Stimulated activated CD8-positive, alpha-beta memory T cell treated with anti-CD3 and anti-CD28 coated beads, Interleukin-4, amount 100 ng/mL, for 24 hours (primary cell): Measurements from ENCODE around the gene SERINC5.
"Not testable (repeated sequence)": the region's sequence is repeated elsewhere in the genome, so short reads cannot be mapped to it uniquely, and the experiment has no call there.

ENCODE experiments used
- DNase-seq: peaks from one replicate; pipeline ENCODE4 v3.0.0-alpha.2; 2020; ENCODE audit warnings: low read depth

SERINC5 gene

DNA sequence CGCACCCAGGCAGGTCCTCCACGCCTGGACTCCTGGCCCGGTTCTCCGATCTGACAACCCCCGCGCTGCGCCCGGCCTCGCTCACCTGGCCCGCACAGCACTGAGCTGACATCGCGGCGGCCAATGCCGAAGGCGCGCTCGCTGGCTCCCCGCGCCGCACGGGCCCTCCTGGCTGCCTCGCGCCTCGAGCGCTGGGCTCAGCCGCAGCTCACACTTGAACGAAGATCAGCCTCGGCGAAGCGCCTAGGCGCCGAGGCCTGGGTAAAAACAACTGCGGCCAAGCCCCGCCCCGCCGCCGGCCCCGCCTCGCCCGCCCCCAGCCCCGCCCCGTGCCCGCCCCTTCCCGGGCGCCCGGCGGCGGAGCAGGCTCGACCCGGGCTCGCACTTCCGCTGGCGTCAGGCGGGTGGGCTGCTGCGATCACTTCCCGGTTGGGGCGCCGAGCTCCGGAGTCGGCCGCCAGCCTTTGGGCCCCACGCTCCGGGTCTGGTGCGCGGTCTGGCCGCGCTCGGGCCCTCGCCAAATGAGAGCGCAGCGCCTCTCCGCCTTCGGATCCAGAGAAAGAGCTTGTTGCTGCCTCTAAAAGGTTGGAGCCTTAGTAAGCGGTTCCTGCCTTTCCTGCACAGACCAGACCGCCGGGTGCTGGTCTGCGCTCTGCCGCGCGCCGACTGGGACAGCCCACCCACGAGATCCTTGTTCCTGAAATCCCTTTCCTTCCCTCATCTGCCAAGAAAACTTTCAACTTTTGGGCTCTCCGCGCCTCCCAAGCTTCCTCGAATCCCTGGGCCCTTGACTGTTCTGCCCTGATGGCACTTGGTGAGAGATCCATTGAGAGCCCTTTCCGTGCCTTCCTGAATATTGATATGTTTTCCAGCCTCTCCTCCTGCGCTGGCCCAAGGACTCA, at the start of gene SERINC5:
Gene SERINC5, minus strand, starts transcription at position 238 of the 902 bp plus-strand sequence. Its CDS starts 126 bp downstream, at position 112.
- DNase-seq, result peak; percentile 81

DNA sequence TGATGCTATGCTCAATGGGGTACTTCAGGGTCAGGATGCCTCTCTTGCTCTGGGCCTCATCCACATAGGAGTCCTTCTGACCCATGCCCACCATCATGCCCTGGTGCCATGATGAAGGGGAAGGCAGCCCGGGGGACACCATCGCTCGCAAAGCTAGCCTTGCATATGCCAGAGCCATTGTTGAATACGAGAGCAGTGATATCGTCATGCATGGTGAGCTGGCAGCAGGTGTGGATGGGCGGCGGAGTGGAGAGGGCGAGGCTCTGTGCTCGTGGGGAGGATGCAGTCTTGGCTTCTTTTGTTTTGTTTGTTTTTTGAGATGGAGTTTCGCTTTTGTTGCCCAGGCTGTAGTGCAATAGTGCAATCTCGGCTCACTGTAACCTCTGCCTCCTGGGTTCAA, 46.8 kb upstream of the SERINC5 start:
- no peak for DNase-seq

- DNase-seq, result not testable (repeated sequence)
Observed at GRCh38 chr5:80301342-80301741, 45.5 kb upstream of the SERINC5 start.

DNA sequence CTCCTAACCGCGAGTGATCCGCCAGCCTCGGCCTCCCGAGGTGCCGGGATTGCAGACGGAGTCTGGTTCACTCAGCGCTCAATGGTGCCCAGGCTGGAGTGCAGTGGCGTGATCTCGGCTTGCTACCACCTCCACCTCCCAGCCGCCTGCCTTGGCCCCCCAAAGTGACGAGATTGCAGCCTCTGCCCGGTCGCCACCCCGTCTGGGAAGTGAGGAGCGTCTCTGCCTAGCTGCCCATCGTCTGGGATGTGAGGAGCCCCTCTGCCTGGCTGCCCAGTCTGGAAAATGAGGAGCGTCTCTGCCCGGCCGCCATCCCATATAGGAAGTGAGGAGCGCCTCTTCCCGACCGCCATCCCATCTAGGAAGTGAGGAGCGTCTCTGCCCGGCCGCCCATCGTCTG, 44.9 kb upstream of the SERINC5 start:
- DNase-seq, result not testable (repeated sequence)

DNA sequence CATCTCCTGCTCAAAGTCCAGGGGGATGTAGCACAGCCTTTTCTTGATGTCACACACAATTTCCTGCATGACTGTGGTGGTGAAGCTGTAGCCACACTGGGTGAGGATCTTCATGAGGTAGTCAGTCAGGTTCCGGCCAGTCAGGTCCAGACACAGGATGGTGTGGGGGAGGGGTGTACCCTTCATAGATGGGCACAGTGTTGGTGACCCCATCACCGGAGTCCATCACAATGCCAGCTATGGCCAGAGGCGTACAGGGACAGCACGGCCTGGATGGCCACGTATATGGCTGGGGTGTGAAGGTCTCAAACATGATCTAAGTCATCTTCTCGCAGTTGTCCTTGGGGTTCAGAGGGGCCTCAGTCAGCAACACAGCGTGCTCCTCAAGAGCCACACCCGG, 44.3 kb upstream of the SERINC5 start:
- no peak for DNase-seq

- DNase-seq, result no peak
Observed at GRCh38 chr5:80299601-80300000, 43.8 kb upstream of the SERINC5 start.

GRCh38 chr5:80296121-80296520, 40.3 kb upstream of the SERINC5 start:
- no peak for DNase-seq

DNA sequence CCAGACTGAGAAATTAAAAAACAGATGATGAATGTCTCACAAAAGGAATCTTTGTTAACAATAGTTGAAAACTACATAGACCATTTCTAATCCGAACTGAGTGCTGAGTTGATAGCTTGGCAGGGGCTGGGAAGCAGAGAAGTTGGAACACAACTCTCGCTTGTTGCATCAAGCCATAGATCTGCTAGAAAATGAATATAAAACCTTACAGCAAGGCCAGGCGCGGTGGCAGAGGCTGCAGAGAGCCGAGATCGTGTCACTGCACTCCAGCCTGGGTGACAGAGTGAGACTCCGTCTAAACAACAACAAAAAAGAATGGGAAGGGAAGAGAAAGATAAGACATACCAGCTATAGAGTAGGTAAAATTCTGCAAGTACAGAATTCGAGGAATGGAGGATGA, 35.9 kb upstream of the SERINC5 start:
- DNase-seq, result no peak

DNA sequence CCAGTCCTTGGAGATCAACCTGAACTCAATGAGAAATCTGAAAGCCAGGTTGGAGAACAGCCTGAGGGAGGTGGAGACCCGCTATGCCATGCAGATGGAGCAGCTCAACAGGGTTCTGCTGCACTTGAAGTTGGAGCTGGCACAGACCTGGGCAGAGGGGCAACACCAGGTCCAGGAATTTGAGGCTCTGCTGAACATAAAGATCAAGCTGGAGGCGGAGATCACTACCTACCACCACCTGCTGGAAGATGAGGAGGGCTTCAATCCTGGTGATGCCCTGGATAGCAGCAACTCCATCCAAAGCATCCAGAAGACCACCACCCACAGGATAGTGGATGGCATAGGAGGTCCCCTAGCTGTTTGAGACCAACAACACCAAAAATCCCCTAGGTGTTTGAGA, 33.5 kb upstream of the SERINC5 start:
- no peak for DNase-seq

DNA sequence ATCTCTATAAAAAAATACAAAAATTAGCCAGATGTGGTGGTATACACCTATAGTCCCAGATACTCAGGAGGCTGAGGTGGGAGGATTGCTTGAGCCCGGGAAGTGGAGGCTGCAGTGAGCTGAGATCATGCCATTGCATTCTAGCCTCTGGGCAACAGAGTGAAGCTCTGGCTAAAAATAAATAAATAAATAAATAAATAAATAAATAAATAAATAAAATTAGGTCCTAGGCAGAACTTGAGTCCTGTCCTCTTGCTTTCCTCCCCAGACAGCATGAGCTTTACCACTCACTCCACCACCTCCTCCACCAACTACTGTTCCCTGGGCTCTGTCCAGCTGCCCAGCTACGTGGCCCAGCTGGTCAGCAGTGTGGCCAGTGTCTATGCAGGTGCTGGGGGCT, 32.3 kb upstream of the SERINC5 start:
- DNase-seq, result no peak

DNA sequence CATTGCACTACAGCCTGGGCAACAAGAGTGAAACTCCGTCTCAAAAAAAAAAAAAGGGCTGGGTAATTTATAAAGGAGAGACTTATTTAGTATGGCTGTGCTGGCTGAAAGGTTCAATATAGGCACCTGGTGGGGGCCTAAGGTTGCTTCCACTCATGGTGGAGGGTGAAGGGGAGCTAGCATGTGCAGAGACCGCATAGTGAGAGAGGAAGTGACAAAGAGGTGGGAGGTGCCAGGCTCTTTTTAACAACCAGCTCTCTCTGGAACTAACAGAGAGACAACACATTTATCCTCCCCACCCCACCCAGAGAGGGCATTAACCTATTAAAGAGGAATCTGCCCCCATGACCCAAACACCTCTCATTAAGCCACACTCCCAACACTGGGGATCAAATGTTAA, 28.9 kb upstream of the SERINC5 start:
- no peak for DNase-seq

DNA sequence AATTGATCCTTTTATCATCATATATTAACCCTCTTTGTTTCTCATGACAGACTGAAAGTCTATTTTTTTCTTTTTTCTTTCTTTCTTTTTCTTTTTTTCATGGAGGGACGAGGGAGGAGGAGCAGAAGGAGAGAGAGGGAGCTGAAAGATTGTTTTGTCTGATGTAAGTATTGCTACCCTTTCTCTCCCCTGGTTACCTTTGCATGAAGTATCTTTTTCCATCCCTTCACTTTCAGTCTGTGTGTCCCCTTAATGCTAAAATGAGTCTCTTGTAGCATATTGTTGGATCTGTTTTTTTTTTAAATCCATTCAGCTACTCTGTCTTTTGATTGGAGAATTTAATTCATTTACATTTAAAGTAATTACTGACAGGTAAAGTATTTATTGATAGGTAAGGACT, 27.5 kb upstream of the SERINC5 start:
- no peak for DNase-seq

DNA sequence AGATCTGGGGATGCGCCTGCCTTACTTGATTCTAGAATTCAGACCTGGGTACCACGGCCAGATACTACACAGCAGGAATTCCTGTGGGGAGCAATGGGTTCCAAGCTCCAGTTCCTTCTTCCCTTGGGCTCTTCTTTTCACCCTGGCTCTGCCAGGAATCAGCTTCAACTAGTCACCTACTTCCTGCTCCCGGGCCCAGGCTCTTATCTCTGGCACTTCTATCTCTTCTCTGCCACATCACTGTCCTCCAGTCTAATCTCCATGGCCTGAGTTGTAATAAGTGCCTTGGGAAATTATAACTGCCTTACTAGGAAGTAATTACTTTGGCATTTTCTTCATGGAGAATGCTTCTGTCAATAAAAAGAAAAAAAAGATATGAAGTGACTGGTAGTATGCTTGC, 26.2 kb upstream of the SERINC5 start:
- no peak for DNase-seq

DNA sequence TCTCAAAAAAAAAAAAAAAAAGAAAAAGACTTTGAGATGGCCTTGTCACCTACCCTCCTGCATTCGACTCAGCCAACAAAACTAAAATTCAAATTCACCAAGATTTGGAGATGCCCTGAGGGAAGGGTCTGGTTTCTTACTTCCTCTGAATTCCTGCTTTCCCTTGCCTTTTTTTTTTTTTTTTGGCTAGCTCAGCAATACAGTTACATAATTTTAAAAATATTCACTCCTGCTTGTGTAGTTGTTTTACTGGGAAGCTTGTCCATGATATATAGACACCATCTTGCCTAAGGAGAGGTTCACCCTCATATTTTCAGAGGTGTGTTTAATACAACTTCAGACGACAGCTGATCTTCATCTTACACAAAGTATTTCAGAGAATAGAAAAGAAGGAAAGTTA, 21.3 kb upstream of the SERINC5 start:
- DNase-seq, result no peak

DNA sequence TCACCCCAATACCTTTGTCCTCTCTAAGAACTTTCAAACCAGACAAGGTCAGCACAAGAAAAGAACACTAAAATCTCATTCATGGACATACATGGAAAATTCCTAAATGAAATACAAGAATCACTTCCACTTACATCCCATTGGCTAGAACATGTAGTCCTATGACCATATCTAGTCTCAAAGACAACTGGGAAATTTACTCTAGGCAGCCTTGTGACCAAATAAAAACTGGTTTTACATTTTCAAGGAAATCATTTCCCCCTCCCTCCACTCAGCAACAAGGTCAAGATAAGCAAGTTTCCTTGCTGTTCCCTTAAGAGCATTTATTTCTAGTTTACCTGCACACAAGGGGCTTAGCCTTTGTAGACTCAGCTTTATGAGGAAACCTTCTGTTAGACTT, 20.3 kb upstream of the SERINC5 start:
- DNase-seq, result no peak

DNA sequence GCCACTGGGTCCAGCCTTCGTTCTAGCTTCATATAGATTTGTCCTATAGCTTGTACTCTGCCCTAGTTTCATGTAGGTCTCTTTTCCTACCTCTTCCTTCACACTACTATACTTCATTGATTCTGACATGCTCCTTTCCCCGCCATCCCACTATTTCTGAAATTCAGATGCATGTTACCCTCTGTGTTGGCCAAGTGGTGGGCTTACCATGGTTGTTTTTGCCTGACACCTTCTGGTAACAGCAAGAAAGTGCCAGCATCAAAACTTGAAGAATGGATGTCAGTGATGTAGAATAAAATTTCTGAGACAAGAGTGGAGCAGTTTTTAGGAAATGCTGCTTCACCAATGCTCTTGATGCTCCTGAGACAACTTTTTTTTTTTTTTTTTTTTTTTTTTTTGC, 19.5 kb upstream of the SERINC5 start:
- DNase-seq, result no peak

GRCh38 chr5:80270543-80270942, 14.7 kb upstream of the SERINC5 start:
- not testable (repeated sequence) for DNase-seq

- no peak for DNase-seq
Observed at GRCh38 chr5:80269991-80270438, 14.2 kb upstream of the SERINC5 start.

- no peak for DNase-seq
Observed at GRCh38 chr5:80268916-80269315, 13.1 kb upstream of the SERINC5 start.

GRCh38 chr5:80266566-80266965, 10.7 kb upstream of the SERINC5 start:
- DNase-seq, result no peak

- no peak for DNase-seq
Observed at GRCh38 chr5:80260461-80260860, 4.6 kb upstream of the SERINC5 start.

DNA sequence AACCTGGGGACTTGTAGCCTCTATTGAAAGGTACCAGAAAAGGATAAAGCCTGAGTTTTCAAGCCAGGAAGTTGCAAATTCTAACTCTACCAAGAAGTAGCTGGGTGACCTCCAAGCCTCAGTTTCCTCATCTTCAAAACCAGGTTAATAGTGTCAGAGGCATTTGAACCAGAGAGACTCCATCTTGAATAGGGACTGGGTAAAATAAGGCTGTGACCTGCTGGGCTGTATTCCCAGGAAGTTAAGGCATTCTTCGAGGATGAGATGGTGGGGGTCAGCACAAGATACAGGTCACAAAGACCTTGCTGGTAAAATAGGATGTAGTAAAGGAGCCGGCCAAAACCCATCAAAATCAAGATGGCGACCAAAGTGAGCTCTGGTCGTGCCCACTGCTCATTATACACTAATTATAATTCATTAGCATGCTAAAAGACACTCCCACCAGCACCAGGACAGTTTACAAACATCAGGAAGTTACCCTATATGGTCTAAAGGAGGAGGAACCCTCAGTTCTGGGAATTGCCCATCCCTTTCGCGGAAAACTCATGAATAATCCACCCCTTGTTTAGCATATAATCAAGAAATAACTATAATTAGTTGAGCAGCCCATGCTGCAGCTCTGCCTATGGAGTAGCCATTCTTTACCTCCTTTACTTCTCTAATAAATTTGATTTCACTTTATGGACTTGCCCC, 3.8 kb upstream of the SERINC5 start:
- no peak for DNase-seq

GRCh38 chr5:80255431-80255810, 427 bp downstream of the SERINC5 start:
- DNase-seq, result no peak
